Stimulated activated CD8-positive, alpha-beta memory T cell treated with anti-CD3 and anti-CD28 coated beads, Interleukin-15, amount 100 ng/mL, for 24 hours (primary cell): ENCODE data around the gene DAO.

ENCODE experiments used
- DNase-seq: peaks from one replicate; pipeline ENCODE4 v3.0.0-alpha.2; 2020; ENCODE audit warnings: low read depth

DAO gene

GRCh38 chr12:108918960-108919642, 39.2 kb downstream of the DAO start:
- no peak for DNase-seq

GRCh38 chr12:108921946-108922345, 42.1 kb downstream of the DAO start:
- DNase-seq: no peak

GRCh38 chr12:108922918-108923317, 43.0 kb downstream of the DAO start:
- DNase-seq: no peak

- DNase-seq: no peak
Observed at GRCh38 chr12:108928695-108929094, 48.8 kb downstream of the DAO start.

- DNase-seq: no peak
Observed at GRCh38 chr12:108930155-108930554, 50.3 kb downstream of the DAO start.

GRCh38 chr12:108930756-108931155, 50.9 kb downstream of the DAO start:
- no peak for DNase-seq

- DNase-seq: no peak
Observed at GRCh38 chr12:108933949-108934348, 54.1 kb downstream of the DAO start.

- no peak for DNase-seq
Observed at GRCh38 chr12:108935159-108935763, 55.4 kb downstream of the DAO start.

GRCh38 chr12:108938247-108938924, 58.5 kb downstream of the DAO start:
- DNase-seq: no peak

- DNase-seq: no peak
Observed at GRCh38 chr12:108939594-108939993, 59.7 kb downstream of the DAO start.

- DNase-seq: no peak
Observed at GRCh38 chr12:108940138-108940537, 60.2 kb downstream of the DAO start.

- no peak for DNase-seq
Observed at GRCh38 chr12:108947097-108947496, 67.2 kb downstream of the DAO start.

GRCh38 chr12:108948367-108948766, 68.5 kb downstream of the DAO start:
- no peak for DNase-seq

GRCh38 chr12:108949976-108950375, 70.1 kb downstream of the DAO start:
- DNase-seq: no peak
